HEK293 (cell line): Measurements from ENCODE around the gene COG6.

ENCODE experiments used
- MYNN ChIP-seq: fragments of 450-650 bp; formaldehyde crosslinking; IDR thresholded peaks from 2 replicates; pipeline ENCODE4 v1.5.1; 2016; ENCODE audit warnings: missing biosample characterization, missing genetic modification characterization, borderline replicate concordance
- TCF7L2 ChIP-seq: IDR thresholded peaks from 2 replicates; pipeline ENCODE4 v1.6.1; 2011; ENCODE audit warnings: low read depth, mild to moderate bottlenecking, inconsistent platforms, low read length, moderate library complexity, borderline replicate concordance
- ZNF114 ChIP-seq: fragments of 450-650 bp; formaldehyde crosslinking; IDR thresholded peaks from 2 replicates; pipeline ENCODE4 v1.5.0; 2017; ENCODE audit warnings: missing biosample characterization, missing genetic modification characterization
- ZNF121 ChIP-seq: fragments of 450-650 bp; formaldehyde crosslinking; IDR thresholded peaks from 2 replicates; pipeline ENCODE4 v1.5.1; 2016; ENCODE audit warnings: missing biosample characterization, missing genetic modification characterization
- ZNF138 ChIP-seq: fragments of 450-650 bp; formaldehyde crosslinking; IDR thresholded peaks from 2 replicates; pipeline ENCODE4 v1.5.1; 2016; ENCODE audit warnings: missing biosample characterization, missing genetic modification characterization, borderline replicate concordance
- ZNF24 ChIP-seq: fragments of 450-650 bp; formaldehyde crosslinking; IDR thresholded peaks from 2 replicates; pipeline ENCODE4 v1.5.1; 2016; ENCODE audit warnings: missing biosample characterization, missing genetic modification characterization
- ZNF274 ChIP-seq, 2 experiments: fragments of 200-500 bp in 1 of 2; fragments of 450-650 bp in 1 of 2; sonication (Bioruptor generic) in 1 of 2; formaldehyde crosslinking in 1 of 2; IDR thresholded peaks; 2 replicates each; pipeline versions ENCODE4 v1.5.1 to v1.6.1; 2014 to 2016; ENCODE audit warnings: borderline replicate concordance in 1 of 2, inconsistent platforms in 1 of 2, low read length in 1 of 2, missing biosample characterization in 1 of 2, missing genetic modification characterization in 1 of 2
- ZNF423 ChIP-seq: fragments of 450-650 bp; formaldehyde crosslinking; IDR thresholded peaks from 2 replicates; pipeline ENCODE4 v1.5.1; 2016; ENCODE audit warnings: missing biosample characterization, missing genetic modification characterization
- ZNF510 ChIP-seq: fragments of 450-650 bp; formaldehyde crosslinking; IDR thresholded peaks from 2 replicates; pipeline ENCODE4 v1.5.1; 2018; ENCODE audit warnings: mild to moderate bottlenecking, missing genetic modification characterization, missing biosample characterization; ENCODE audit not compliant: insufficient replicate concordance
- TF ChIP-seq, protein P1 (sequence below): fragments of 450-650 bp; formaldehyde crosslinking; IDR thresholded peaks from 2 replicates; pipeline ENCODE4 v1.5.1; 2017; ENCODE audit warnings: missing biosample characterization, missing genetic modification characterization
- TF ChIP-seq, protein P2 (sequence below): fragments of 450-650 bp; formaldehyde crosslinking; IDR thresholded peaks from 2 replicates; pipeline ENCODE4 v1.5.1; 2016; ENCODE audit warnings: missing biosample characterization, missing genetic modification characterization
- TF ChIP-seq, protein P3 (sequence below): fragments of 450-650 bp; formaldehyde crosslinking; IDR thresholded peaks from 2 replicates; pipeline ENCODE4 v1.5.1; 2017; ENCODE audit warnings: missing biosample characterization, mild to moderate bottlenecking, missing genetic modification characterization, moderate library complexity
- TF ChIP-seq, protein P4 (sequence below): fragments of 450-650 bp; formaldehyde crosslinking; IDR thresholded peaks from 2 replicates; pipeline ENCODE4 v1.5.1; 2016; ENCODE audit warnings: missing biosample characterization, missing genetic modification characterization

DNA sequence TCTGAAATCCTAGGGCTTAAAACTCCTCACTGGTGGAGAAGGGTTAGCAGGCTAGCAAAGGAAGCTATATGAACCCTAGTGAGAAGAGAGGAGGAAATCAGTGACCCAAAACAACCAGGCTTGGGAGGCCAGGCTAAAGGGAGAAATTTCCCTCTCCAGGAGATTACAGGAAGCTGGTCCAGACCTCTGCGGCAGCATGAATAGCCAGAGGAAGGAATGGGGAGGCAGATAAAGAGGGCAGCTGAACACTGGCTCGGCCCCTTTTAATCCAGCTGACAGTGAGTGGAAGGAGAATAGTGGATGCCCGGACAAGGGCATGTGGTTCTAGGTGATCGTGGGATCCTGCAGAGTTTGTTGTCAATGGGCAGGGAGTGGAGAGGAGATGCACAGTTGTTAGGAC, 130.6 kb downstream of the COG6 start:
- TF ChIP-seq, protein P1, sequence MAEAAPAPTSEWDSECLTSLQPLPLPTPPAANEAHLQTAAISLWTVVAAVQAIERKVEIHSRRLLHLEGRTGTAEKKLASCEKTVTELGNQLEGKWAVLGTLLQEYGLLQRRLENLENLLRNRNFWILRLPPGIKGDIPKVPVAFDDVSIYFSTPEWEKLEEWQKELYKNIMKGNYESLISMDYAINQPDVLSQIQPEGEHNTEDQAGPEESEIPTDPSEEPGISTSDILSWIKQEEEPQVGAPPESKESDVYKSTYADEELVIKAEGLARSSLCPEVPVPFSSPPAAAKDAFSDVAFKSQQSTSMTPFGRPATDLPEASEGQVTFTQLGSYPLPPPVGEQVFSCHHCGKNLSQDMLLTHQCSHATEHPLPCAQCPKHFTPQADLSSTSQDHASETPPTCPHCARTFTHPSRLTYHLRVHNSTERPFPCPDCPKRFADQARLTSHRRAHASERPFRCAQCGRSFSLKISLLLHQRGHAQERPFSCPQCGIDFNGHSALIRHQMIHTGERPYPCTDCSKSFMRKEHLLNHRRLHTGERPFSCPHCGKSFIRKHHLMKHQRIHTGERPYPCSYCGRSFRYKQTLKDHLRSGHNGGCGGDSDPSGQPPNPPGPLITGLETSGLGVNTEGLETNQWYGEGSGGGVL (tag by site-specific recombination) = no peak
- no peak for TF ChIP-seq ZNF510 (tag by site-specific recombination)
- TF ChIP-seq, protein P2, sequence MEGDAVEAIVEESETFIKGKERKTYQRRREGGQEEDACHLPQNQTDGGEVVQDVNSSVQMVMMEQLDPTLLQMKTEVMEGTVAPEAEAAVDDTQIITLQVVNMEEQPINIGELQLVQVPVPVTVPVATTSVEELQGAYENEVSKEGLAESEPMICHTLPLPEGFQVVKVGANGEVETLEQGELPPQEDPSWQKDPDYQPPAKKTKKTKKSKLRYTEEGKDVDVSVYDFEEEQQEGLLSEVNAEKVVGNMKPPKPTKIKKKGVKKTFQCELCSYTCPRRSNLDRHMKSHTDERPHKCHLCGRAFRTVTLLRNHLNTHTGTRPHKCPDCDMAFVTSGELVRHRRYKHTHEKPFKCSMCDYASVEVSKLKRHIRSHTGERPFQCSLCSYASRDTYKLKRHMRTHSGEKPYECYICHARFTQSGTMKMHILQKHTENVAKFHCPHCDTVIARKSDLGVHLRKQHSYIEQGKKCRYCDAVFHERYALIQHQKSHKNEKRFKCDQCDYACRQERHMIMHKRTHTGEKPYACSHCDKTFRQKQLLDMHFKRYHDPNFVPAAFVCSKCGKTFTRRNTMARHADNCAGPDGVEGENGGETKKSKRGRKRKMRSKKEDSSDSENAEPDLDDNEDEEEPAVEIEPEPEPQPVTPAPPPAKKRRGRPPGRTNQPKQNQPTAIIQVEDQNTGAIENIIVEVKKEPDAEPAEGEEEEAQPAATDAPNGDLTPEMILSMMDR (tag by site-specific recombination) = no peak
- TF ChIP-seq, protein P3, sequence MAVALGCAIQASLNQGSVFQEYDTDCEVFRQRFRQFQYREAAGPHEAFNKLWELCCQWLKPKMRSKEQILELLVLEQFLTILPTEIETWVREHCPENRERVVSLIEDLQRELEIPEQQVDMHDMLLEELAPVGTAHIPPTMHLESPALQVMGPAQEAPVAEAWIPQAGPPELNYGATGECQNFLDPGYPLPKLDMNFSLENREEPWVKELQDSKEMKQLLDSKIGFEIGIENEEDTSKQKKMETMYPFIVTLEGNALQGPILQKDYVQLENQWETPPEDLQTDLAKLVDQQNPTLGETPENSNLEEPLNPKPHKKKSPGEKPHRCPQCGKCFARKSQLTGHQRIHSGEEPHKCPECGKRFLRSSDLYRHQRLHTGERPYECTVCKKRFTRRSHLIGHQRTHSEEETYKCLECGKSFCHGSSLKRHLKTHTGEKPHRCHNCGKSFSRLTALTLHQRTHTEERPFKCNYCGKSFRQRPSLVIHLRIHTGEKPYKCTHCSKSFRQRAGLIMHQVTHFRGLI = no peak
- no peak for TF ChIP-seq ZNF423 (tag by site-specific recombination)
- no peak for TF ChIP-seq ZNF24 (tag by site-specific recombination)
- no peak for TF ChIP-seq TCF7L2
- no peak for TF ChIP-seq ZNF121 (tag by site-specific recombination)
- TF ChIP-seq, protein P4, sequence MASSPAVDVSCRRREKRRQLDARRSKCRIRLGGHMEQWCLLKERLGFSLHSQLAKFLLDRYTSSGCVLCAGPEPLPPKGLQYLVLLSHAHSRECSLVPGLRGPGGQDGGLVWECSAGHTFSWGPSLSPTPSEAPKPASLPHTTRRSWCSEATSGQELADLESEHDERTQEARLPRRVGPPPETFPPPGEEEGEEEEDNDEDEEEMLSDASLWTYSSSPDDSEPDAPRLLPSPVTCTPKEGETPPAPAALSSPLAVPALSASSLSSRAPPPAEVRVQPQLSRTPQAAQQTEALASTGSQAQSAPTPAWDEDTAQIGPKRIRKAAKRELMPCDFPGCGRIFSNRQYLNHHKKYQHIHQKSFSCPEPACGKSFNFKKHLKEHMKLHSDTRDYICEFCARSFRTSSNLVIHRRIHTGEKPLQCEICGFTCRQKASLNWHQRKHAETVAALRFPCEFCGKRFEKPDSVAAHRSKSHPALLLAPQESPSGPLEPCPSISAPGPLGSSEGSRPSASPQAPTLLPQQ (tag by site-specific recombination) = no peak
- no peak for TF ChIP-seq MYNN (tag by site-specific recombination)
- no peak for TF ChIP-seq ZNF274 (IDR thresholded peaks at IDR 0.05; ENCODE audit: low read length)
- no peak for TF ChIP-seq ZNF274 (tag by site-specific recombination; IDR thresholded peaks at IDR 0.05; ENCODE audit: borderline replicate concordance)
- TF ChIP-seq ZNF138 (tag by site-specific recombination) = no peak
- no peak for TF ChIP-seq ZNF114 (tag by site-specific recombination)
